Thyroid gland (tissue), 4 donors: ENCODE results near the gene SLC25A3. TPM values are rescaled to one million over a fixed set of nuclear protein-coding genes. Genes with fewer than 3 reads are reported as not detected.

Source experiments
- DNase-seq, 2 donors: peaks; one replicate each; pipeline ENCODE4 v3.0.0-alpha.2; 2019
- H3K27ac ChIP-seq, 3 donors: fragments of 200-600 bp; sonication (generic); 1 replicate in 2 of 3; 2 replicates in 1 of 3; pipeline ENCODE4 v1.5.1; 2016 to 2019; ENCODE audit warnings: mild to moderate bottlenecking in 1 of 3, moderate library complexity in 1 of 3
- H3K27me3 ChIP-seq: fragments of 200-600 bp; sonication (generic); one replicate; pipeline ENCODE4 v1.5.1; 2019
- H3K36me3 ChIP-seq, 2 donors: fragments of 200-600 bp; sonication (generic); one replicate each; pipeline ENCODE4 v1.5.1; 2016 to 2019
- H3K4me1 ChIP-seq, 2 donors: fragments of 200-600 bp; sonication (generic); one replicate each; pipeline ENCODE4 v1.5.1; 2017 to 2019
- H3K4me3 ChIP-seq, 3 donors: fragments of 200-600 bp; sonication (generic); replicated peaks in 1 of 3; 1 replicate in 2 of 3; 2 replicates in 1 of 3; pipeline ENCODE4 v1.5.1; 2016; ENCODE audit warnings: mild to moderate bottlenecking in 1 of 3
- H3K9me3 ChIP-seq: fragments of 200-600 bp; sonication (generic); one replicate; pipeline ENCODE4 v1.5.1; 2017
- CTCF ChIP-seq, 6 experiments: fragments of 200-600 bp in 3 of 6; fragments of 450-650 bp in 3 of 6; sonication (generic) in 3 of 6; IDR thresholded peaks; one replicate each; pipeline ENCODE4 v1.5.1; 2016 to 2019; ENCODE audit warnings: antibody characterized with exemption in 6 of 6, mild to moderate bottlenecking in 2 of 6, inconsistent platforms in 1 of 6, moderate library complexity in 1 of 6
- POLR2A ChIP-seq, 2 donors: fragments of 450-650 bp; IDR thresholded peaks; one replicate each; pipeline ENCODE4 v1.6.1; 2017; ENCODE audit warnings: antibody characterized with exemption in 2 of 2, mild to moderate bottlenecking in 2 of 2, moderate library complexity in 1 of 2
- WGBS, 2 donors: methylation state at CpG; one replicate each; pipeline ENCODE4 v1.1.5; 2017; 5-methylcytosine and 5-hydroxymethylcytosine counted together
- intact Hi-C: fragments of 100-400 bp; cut with DNase I; formaldehyde crosslinking; loops from one replicate; pipeline ENCODE4 v1.15.1; 2023
- small RNA-seq: library from RNA; depleted of rRNA; stranded (forward); fragments of <200 nt; gene quantifications from one replicate; pipeline ENCODE3, GENCODE V24; 2016
- total RNA-seq, 4 donors: library from RNA; depleted of rRNA; stranded (reverse); fragments of >200 nt; gene quantifications; one replicate each; pipeline ENCODE4 v1.2.3, GENCODE V29; 2016

SLC25A3 gene
- total RNA-seq, 4 donors from 2014 or later = 439 to 713 (median 472) TPM

GRCh38 chr12:98645572-98646067 is 52.1 kb downstream of the SLC25A3 start:
- Histone ChIP-seq H3K36me3 (no peaks in the 10 kb centered on the region), H3K27me3 (no peaks in the 10 kb centered on the region), H3K4me3 (peak overlapping the region; percentile 81 to 96 (median 94)), H3K27ac (peak overlapping the region; percentile 50 to 80 (median 79)), H3K4me1 (peaks cover 9 to 14% of the 10 kb centered on the region in 2 donors), H3K9me3 (no peaks in the 10 kb centered on the region)
- TF ChIP-seq CTCF (IDR thresholded peaks at IDR 0.05) (no peak), POLR2A (IDR thresholded peaks at IDR 0.05) (no peak)
- peak in 1 of 2 donors; percentile 7 for DNase-seq
- 1 to 2% methylated on average over 9 to 12 of the region's 24 CpGs for WGBS, 2 donors
- intact Hi-C loops = no loop called here

GRCh38 chr12:98646294-98647090 is 53.0 kb downstream of the SLC25A3 start:
- TF ChIP-seq CTCF (IDR thresholded peaks at IDR 0.05) = peak in 1 of 6 experiments; percentile 7
- no peak for TF ChIP-seq POLR2A (IDR thresholded peaks at IDR 0.05)
- Histone ChIP-seq H3K9me3 (no peaks in the 10 kb centered on the region), H3K4me3 (peak overlapping the region in 2 of 3 donors; percentile 81 to 94), H3K36me3 (no peaks in the 10 kb centered on the region), H3K27ac (no peak overlapping the region), H3K27me3 (no peaks in the 10 kb centered on the region), H3K4me1 (peaks cover 9 to 14% of the 10 kb centered on the region in 2 donors)
- WGBS, 2 donors = 18 to 24% methylated on average over 8 of the region's 8 CpGs
- intact Hi-C loops = no loop called here
- DNase-seq = no peak

GRCh38 chr12:98651328-98651727 is 57.8 kb downstream of the SLC25A3 start:
- TF ChIP-seq CTCF (IDR thresholded peaks at IDR 0.05) (no peak), POLR2A (IDR thresholded peaks at IDR 0.05) (no peak)
- Histone ChIP-seq H3K4me3 (no peak overlapping the region), H3K9me3 (no peaks in the 10 kb centered on the region), H3K27ac (no peak overlapping the region), H3K27me3 (no peaks in the 10 kb centered on the region), H3K4me1 (peaks cover 6 to 8% of the 10 kb centered on the region in 2 donors), H3K36me3 (no peaks in the 10 kb centered on the region)
- no peak for DNase-seq
- intact Hi-C loops = loop anchor here (5.0 kb wide), 1 partner anchor 84 kb away; no protein-coding TSS in a partner anchor

- H3K4me3 ChIP-seq = no peak overlapping the region
- peaks cover 0 to 3% of the 10 kb centered on the region in 2 donors for H3K36me3 ChIP-seq
- no peaks in the 10 kb centered on the region for H3K27me3 ChIP-seq
- H3K27ac ChIP-seq = no peak overlapping the region
- no peaks in the 10 kb centered on the region for H3K9me3 ChIP-seq
- DNase-seq = no peak
- TF ChIP-seq CTCF (IDR thresholded peaks at IDR 0.05) (peak in 5 of 6 experiments; percentile 34 to 78 (median 59)), POLR2A (IDR thresholded peaks at IDR 0.05) (no peak)
- intact Hi-C loops = loop anchor here (5.0 kb wide), 1 partner anchor 87 kb away; no protein-coding TSS in a partner anchor
- 94 to 100% methylated on average over 1 of the region's 1 CpG for WGBS, 2 donors
- H3K4me1 ChIP-seq = no peaks in the 10 kb centered on the region
These were observed 60.5 kb downstream of the SLC25A3 start for GRCh38 chr12:98653866-98654493.

Small RNA genes lying within 50 kb of the gene (small RNA-seq; reads per million reads assigned to genes)
- gene SNORA53 = 50.3 reads per million, percentile 95 among the genes with 10 or more reads in this experiment

Other genes starting within 250 kb of the SLC25A3 start
- 10 to 100 TPM; 47.3 to 57.6 (median 55.6) TPM for gene TMPO, start 78.1 kb upstream of the SLC25A3 start, total RNA-seq
- 10 to 100 TPM; 16.8 to 26.2 (median 19.0) TPM for gene IKBIP, start 51.1 kb downstream of the SLC25A3 start, total RNA-seq
- gene APAF1, start 51.6 kb downstream of the SLC25A3 start, total RNA-seq = 10 to 100 TPM; 11.7 to 17.2 (median 14.2) TPM